K562 (cell line): ENCODE measurements around the gene LSM8. TPM values are rescaled to one million over a fixed set of nuclear protein-coding genes. Genes with fewer than 3 reads are reported as not detected.
A peak's percentile ranks its signal among the peaks of the same experiment; 100 is the strongest.

Experiments used
- ARID2 ChIP-seq: fragments of 450-650 bp; IDR thresholded peaks from 2 replicates; pipeline ENCODE4 v1.6.1; 2017; ENCODE audit warnings: antibody characterized with exemption, mild to moderate bottlenecking
- EGR1 ChIP-seq: fragments of 450-650 bp; conservative IDR thresholded peaks from 2 replicates; pipeline ENCODE4 v1.6.1; 2017; ENCODE audit warnings: mild to moderate bottlenecking
- ETV6 ChIP-seq, 3 experiments: fragments of 150-350 bp in 1 of 3; sonication (generic) in 1 of 3; formaldehyde crosslinking in 1 of 3; IDR thresholded peaks; 2 replicates each; pipeline versions ENCODE4 v1.6.1 to v1.8.0; 2014 to 2022; ENCODE audit warnings: borderline replicate concordance in 2 of 3, low read depth in 2 of 3, antibody characterized with exemption in 1 of 3, low read length in 1 of 3, mild to moderate bottlenecking in 1 of 3, missing genetic modification reagents in 1 of 3
- FOXJ2 ChIP-seq: fragments of 200-800 bp; sonication (Bioruptor generic); IDR thresholded peaks from 2 replicates; pipeline ENCODE4 v1.6.1; 2016; ENCODE audit warnings: missing genetic modification characterization, missing compliant biosample characterization
- HDAC3 ChIP-seq: fragments of 450-650 bp; IDR thresholded peaks from 2 replicates; pipeline ENCODE4 v1.6.1; 2018; ENCODE audit warnings: borderline replicate concordance, mild to moderate bottlenecking, moderate library complexity; ENCODE audit not compliant: partially characterized antibody
- HDAC6 ChIP-seq: IDR thresholded peaks from 2 replicates; pipeline ENCODE4 v1.6.1; 2012; ENCODE audit warnings: low read depth, mild to moderate bottlenecking, control low read depth, inconsistent platforms, low read length, moderate library complexity
- KDM1A ChIP-seq, 2 experiments: fragments of 450-650 bp; IDR thresholded peaks; 2 replicates each; pipeline ENCODE4 v1.6.1; 2016; ENCODE audit warnings: mild to moderate bottlenecking in 2 of 2
- MEF2A ChIP-seq: IDR thresholded peaks from 2 replicates; pipeline ENCODE4 v1.6.1; 2011; ENCODE audit warnings: low read depth, mild to moderate bottlenecking, low read length, moderate library complexity; ENCODE audit not compliant: control insufficient read depth
- MYNN ChIP-seq, 2 experiments: sonication (generic); formaldehyde crosslinking in 1 of 2; IDR thresholded peaks; 2 replicates each; pipeline versions ENCODE4 v1.5.0 to v1.6.1; 2016 to 2020; ENCODE audit warnings: antibody characterized with exemption in 1 of 2, missing genetic modification reagents in 1 of 2
- NEUROD1 ChIP-seq: fragments of 150-350 bp; IDR thresholded peaks from 2 replicates; pipeline ENCODE4 v1.6.1; 2014; ENCODE audit warnings: borderline replicate concordance, low read length, low read depth; ENCODE audit not compliant: partially characterized antibody
- RB1 ChIP-seq: fragments of 450-650 bp; IDR thresholded peaks from 2 replicates; pipeline ENCODE4 v1.6.1; 2017; ENCODE audit warnings: low read depth, mild to moderate bottlenecking
- RFX7 ChIP-seq: fragments of 250-450 bp; sonication (Bioruptor Pico); IDR thresholded peaks from 2 replicates; pipeline ENCODE4 v1.5.1; 2021; ENCODE audit warnings: mild to moderate bottlenecking
- SIN3A ChIP-seq, 2 experiments: fragments of 150-350 bp in 1 of 2; IDR thresholded peaks; 2 replicates each; pipeline ENCODE4 v1.6.1; 2011 to 2016; ENCODE audit warnings: borderline replicate concordance in 2 of 2, low read depth in 2 of 2, low read length in 2 of 2, mild to moderate bottlenecking in 2 of 2, moderate library complexity in 2 of 2; ENCODE audit not compliant: control insufficient read depth in 1 of 2
- SIX5 ChIP-seq, 2 experiments: IDR thresholded peaks; 2 replicates each; pipeline ENCODE4 v1.6.1; 2011; ENCODE audit warnings: low read length in 2 of 2, borderline replicate concordance in 1 of 2, low read depth in 1 of 2, mild to moderate bottlenecking in 1 of 2, moderate library complexity in 1 of 2; ENCODE audit not compliant: insufficient read depth in 1 of 2
- UBTF ChIP-seq, 2 experiments: IDR thresholded peaks; 2 replicates each; pipeline ENCODE4 v1.6.1; 2012; ENCODE audit warnings: improper control_type of control experiment in 2 of 2, low read depth in 2 of 2, low read length in 2 of 2, borderline replicate concordance in 1 of 2
- XRCC5 ChIP-seq: fragments of 200-400 bp; formaldehyde crosslinking; IDR thresholded peaks from 2 replicates; pipeline ENCODE4 v1.6.1; 2017; ENCODE audit warnings: low read depth, mild to moderate bottlenecking, low read length
- ZBTB17 ChIP-seq: fragments of 450-650 bp; formaldehyde crosslinking; IDR thresholded peaks from 2 replicates; pipeline ENCODE4 v1.4.0; 2020; ENCODE audit warnings: mild to moderate bottlenecking
- ZNF707 ChIP-seq: fragments of 250-450 bp; sonication (Bioruptor Pico); conservative IDR thresholded peaks from 2 replicates; pipeline ENCODE4 v1.8.0; 2022; ENCODE audit warnings: inconsistent platforms, mild to moderate bottlenecking, moderate library complexity
- polyA plus RNA-seq, 8 experiments: library from polyadenylated mRNA; depleted of rRNA in 4 of 8; stranded (reverse) in 5 of 8; unstranded in 3 of 8; fragments of >200 nt; fragmentation: Nextera tagmentation in 2 of 8; fragmentation: Illumina TruSeq in 1 of 8; extraction: Ambion mirVana in 2 of 8; extraction: Trizol in 1 of 8; gene quantifications; 2 replicates each; pipeline versions ENCODE4 v1.2.1 to v1.2.3, GENCODE V29; 2011 to 2014; ENCODE audit warnings: inconsistent platforms in 1 of 8, missing spikeins in 1 of 8
- total RNA-seq, 7 experiments: library from RNA; depleted of rRNA in 6 of 7; stranded (reverse); fragments of >200 nt in 6 of 7; fragmentation: Illumina TruSeq in 2 of 7; extraction: Trizol in 2 of 7; gene quantifications; 2 replicates each; pipeline versions ENCODE4 v1.2.1 to v1.2.3, GENCODE V29; 2011 to 2021; ENCODE audit warnings: low replicate concordance in 1 of 7
- TF ChIP-seq, protein P1 (sequence below): sonication (generic); formaldehyde crosslinking; IDR thresholded peaks from 2 replicates; pipeline ENCODE4 v1.8.1; 2023; ENCODE audit warnings: mild to moderate bottlenecking, missing genetic modification reagents
- TF ChIP-seq, protein P2 (sequence below): fragments of 450-650 bp; formaldehyde crosslinking; IDR thresholded peaks from 2 replicates; pipeline ENCODE4 v1.4.0; 2022; ENCODE audit warnings: mild to moderate bottlenecking, moderate library complexity

The LSM8 gene
- total and polyA plus RNA-seq, 9 of the 15 experiments (the other 6 are each of a cell fraction or from before 2014, with no cell fraction given): 81.5 to 340 (median 180) TPM

DNA sequence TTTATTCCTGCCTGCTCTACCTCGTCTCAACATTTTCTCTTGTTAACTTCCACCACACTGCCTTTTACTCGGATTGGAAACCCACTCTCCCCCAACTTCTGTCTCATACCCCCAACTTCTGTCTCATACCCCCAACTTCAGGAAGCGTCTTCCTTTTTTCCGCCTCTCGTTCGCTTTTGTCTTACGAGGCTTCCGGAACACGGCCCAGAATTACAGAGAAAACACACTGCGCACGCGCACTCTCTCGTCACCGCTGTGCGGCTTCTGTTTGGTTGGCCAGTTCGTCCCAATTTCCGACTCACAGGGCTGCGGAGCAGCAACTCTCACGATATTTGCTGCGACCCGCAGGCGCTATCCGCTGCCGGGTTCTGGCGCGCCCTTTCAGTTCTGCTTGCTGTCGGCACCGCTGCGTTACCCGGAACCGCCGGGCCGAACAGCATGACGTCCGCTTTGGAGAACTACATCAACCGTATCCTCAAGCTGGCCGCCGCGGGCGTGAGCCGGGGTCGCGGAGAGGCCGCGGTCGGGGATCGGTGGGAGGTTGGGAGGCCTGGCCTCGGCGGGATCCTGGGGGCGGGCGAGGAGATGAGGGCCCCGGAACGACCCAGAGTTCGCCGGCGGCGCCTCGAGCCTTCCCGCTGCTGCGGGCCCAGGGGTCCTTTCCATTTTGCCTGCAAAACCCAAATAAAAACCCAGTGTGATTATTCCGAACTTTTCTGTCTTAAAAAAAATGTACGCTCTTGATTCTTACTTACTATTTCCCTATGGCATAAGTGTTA is at the start of gene LSM8 (continued):
- TF ChIP-seq SIX5 (IDR thresholded peaks at IDR 0.05; ENCODE audit: borderline replicate concordance in 1 of 2, insufficient read depth in 1 of 2, low read depth in 1 of 2, low read length in 2 of 2) (no peak), FOXJ2 (tag) (no peak; the same call in 1 of the 2 replicates), HDAC6 (no peak), EGR1 (peak; percentile 79), ARID2 (peak; percentile 40; the same call in 1 of the 2 replicates), UBTF (IDR thresholded peaks at IDR 0.05; ENCODE audit: borderline replicate concordance in 1 of 2, low read depth in 2 of 2, low read length in 2 of 2) (peak; percentile 91 to 96), SIN3A (IDR thresholded peaks at IDR 0.05; ENCODE audit: borderline replicate concordance in 2 of 2, control insufficient read depth in 1 of 2, low read depth in 2 of 2, low read length in 2 of 2) (peak; percentile 19 to 87; a peak in 3 of 4 replicates), ETV6 (IDR thresholded peaks at IDR 0.05; ENCODE audit: borderline replicate concordance in 1 of 2, low read depth in 2 of 2, low read length in 1 of 2) (0 out of 4 replicates have a peak, but pooled peaks have one; percentile 7 to 61), ETV6 (CRISPR knock-in tag; IDR thresholded peaks at IDR 0.05; ENCODE audit: borderline replicate concordance) (no peak), RFX7 (CRISPR knock-in tag) (peak; percentile 56; the same call in 1 of the 2 replicates), XRCC5 (0 out of 2 replicates have a peak, but pooled peaks have one; percentile 53), MEF2A (no peak), ZBTB17 (CRISPR knock-in tag) (peak; percentile 82), RB1 (peak; percentile 98), ZNF707 (CRISPR knock-in tag) (no peak), MYNN (IDR thresholded peaks at IDR 0.05) (no peak; the same call in none of the 2 replicates), MYNN (CRISPR knock-in tag; IDR thresholded peaks at IDR 0.05) (no peak), HDAC3 (no peak), KDM1A (IDR thresholded peaks at IDR 0.05) (no peak), NEUROD1 (no peak)
- TF ChIP-seq, protein P1, sequence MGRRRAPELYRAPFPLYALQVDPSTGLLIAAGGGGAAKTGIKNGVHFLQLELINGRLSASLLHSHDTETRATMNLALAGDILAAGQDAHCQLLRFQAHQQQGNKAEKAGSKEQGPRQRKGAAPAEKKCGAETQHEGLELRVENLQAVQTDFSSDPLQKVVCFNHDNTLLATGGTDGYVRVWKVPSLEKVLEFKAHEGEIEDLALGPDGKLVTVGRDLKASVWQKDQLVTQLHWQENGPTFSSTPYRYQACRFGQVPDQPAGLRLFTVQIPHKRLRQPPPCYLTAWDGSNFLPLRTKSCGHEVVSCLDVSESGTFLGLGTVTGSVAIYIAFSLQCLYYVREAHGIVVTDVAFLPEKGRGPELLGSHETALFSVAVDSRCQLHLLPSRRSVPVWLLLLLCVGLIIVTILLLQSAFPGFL (CRISPR knock-in tag): peak; percentile 82; the same call in 1 of the 2 replicates
- TF ChIP-seq, protein P2, sequence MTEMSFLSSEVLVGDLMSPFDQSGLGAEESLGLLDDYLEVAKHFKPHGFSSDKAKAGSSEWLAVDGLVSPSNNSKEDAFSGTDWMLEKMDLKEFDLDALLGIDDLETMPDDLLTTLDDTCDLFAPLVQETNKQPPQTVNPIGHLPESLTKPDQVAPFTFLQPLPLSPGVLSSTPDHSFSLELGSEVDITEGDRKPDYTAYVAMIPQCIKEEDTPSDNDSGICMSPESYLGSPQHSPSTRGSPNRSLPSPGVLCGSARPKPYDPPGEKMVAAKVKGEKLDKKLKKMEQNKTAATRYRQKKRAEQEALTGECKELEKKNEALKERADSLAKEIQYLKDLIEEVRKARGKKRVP (CRISPR knock-in tag): no peak
